Measurements from ENCODE around the gene SLC25A21. TPM values are rescaled to one million over a fixed set of nuclear protein-coding genes. Genes with fewer than 3 reads are reported as not detected.
A peak's percentile ranks its signal among the peaks of the same experiment; 100 is the strongest.

The SLC25A21 gene
- total RNA-seq, 1 donor from 2014 or later: 6.4 TPM

GRCh38 chr14:37198907-37199306, 26.5 kb upstream of the SLC25A21 start:
- H3K4me2 ChIP-seq: peak overlapping the region; percentile 83
- H3K27ac ChIP-seq: no peak overlapping the region
- no peak for DNase-seq (ENCODE audit: low spot score)
- TF ChIP-seq EZH2phosphoT487 (IDR thresholded peaks at IDR 0.05) (no peak), EZH2 (IDR thresholded peaks at IDR 0.05) (no peak), CTCF (IDR thresholded peaks at IDR 0.05) (no peak)
- peak overlapping the region; percentile 67 for H3K4me3 ChIP-seq
- no peaks in the 10 kb centered on the region for H3K27me3 Mint-ChIP-seq (ENCODE audit: insufficient read depth, low read depth)
- peaks cover 10% of the 10 kb centered on the region for H3K79me2 ChIP-seq (ENCODE audit: low read depth)
- H3K27ac Mint-ChIP-seq: no peak overlapping the region
- H3K4me1 ChIP-seq: peaks cover 4% of the 10 kb centered on the region
- no peak overlapping the region for H2AFZ ChIP-seq (replicated peaks)
- H3K9ac ChIP-seq: no peak overlapping the region
- no peaks in the 10 kb centered on the region for H3K9me3 ChIP-seq (ENCODE audit: low read depth)
- H4K20me1 ChIP-seq (ENCODE audit: low read depth): no peaks in the 10 kb centered on the region
- H3F3A ChIP-seq (ENCODE audit: low read depth): peaks cover 27% of the 10 kb centered on the region
- no peaks in the 10 kb centered on the region for H3K27me3 ChIP-seq
- peaks cover 15% of the 10 kb centered on the region for H3K4me1 Mint-ChIP-seq
- no peaks in the 10 kb centered on the region for H3K36me3 ChIP-seq
- H3K9me3 Mint-ChIP-seq: peaks cover under 1% of the 10 kb centered on the region
- peaks cover under 1% of the 10 kb centered on the region for H3K36me3 Mint-ChIP-seq
- peak overlapping the region; percentile 91 for H3K4me3 Mint-ChIP-seq

- Histone ChIP-seq H3K9ac (no peak overlapping the region), H3K4me2 (peak overlapping the region; percentile 83), H3K27ac (no peak overlapping the region), H3K79me2 (ENCODE audit: low read depth) (peaks cover 10% of the 10 kb centered on the region), H3K36me3 (no peaks in the 10 kb centered on the region), H3K4me1 (peaks cover 4% of the 10 kb centered on the region), H4K20me1 (ENCODE audit: low read depth) (no peaks in the 10 kb centered on the region), H3K27me3 (no peaks in the 10 kb centered on the region), H3K4me3 (peak overlapping the region; percentile 67), H2AFZ (replicated peaks) (peak overlapping the region; percentile 100), H3F3A (ENCODE audit: low read depth) (peaks cover 27% of the 10 kb centered on the region), H3K9me3 (ENCODE audit: low read depth) (no peaks in the 10 kb centered on the region)
- Mint-ChIP-seq H3K9me3 (no peaks in the 10 kb centered on the region), H3K36me3 (no peaks in the 10 kb centered on the region), H3K4me3 (peak overlapping the region; percentile 91), H3K27ac (peak overlapping the region; percentile 55), H3K27me3 (ENCODE audit: insufficient read depth, low read depth) (no peaks in the 10 kb centered on the region), H3K4me1 (peaks cover 15% of the 10 kb centered on the region)
- DNase-seq (ENCODE audit: low spot score): no peak
- TF ChIP-seq EZH2 (IDR thresholded peaks at IDR 0.05): no peak
- TF ChIP-seq EZH2phosphoT487 (IDR thresholded peaks at IDR 0.05): no peak
- TF ChIP-seq CTCF (IDR thresholded peaks at IDR 0.05): no peak
These were observed 25.8 kb upstream of the SLC25A21 start for GRCh38 chr14:37198273-37198598.

- Histone ChIP-seq H3K36me3 (no peaks in the 10 kb centered on the region), H3K4me3 (peak within 1 kb of the TSS; percentile 67), H2AFZ (replicated peaks) (peak within 1 kb of the TSS; percentile 100), H3K4me2 (peak within 1 kb of the TSS; percentile 83), H3K9me3 (ENCODE audit: low read depth) (no peaks in the 10 kb centered on the region), H4K20me1 (ENCODE audit: low read depth) (no peaks in the 10 kb centered on the region), H3F3A (ENCODE audit: low read depth) (peaks cover 27% of the 10 kb centered on the region), H3K27me3 (no peaks in the 10 kb centered on the region), H3K79me2 (ENCODE audit: low read depth) (peaks cover 10% of the 10 kb centered on the region), H3K9ac (no peak within 1 kb of the TSS), H3K4me1 (peaks cover 4% of the 10 kb centered on the region), H3K27ac (no peak within 1 kb of the TSS)
- H3K4me1 Mint-ChIP-seq: peaks cover 15% of the 10 kb centered on the region
- no peaks in the 10 kb centered on the region for H3K36me3 Mint-ChIP-seq
- peak; percentile 86 for DNase-seq (ENCODE audit: low spot score)
- peak within 1 kb of the TSS; percentile 91 for H3K4me3 Mint-ChIP-seq
- no peaks in the 10 kb centered on the region for H3K9me3 Mint-ChIP-seq
- peak within 1 kb of the TSS; percentile 97 for H3K27ac Mint-ChIP-seq
- no peaks in the 10 kb centered on the region for H3K27me3 Mint-ChIP-seq (ENCODE audit: insufficient read depth, low read depth)
- TF ChIP-seq EZH2phosphoT487 (IDR thresholded peaks at IDR 0.05) (no peak), CTCF (IDR thresholded peaks at IDR 0.05) (peak; percentile 40)
These were observed 25.2 kb upstream of the SLC25A21 start, which contains the start of gene MIPOL1 for GRCh38 chr14:37197421-37198272. TSS of gene MIPOL1 (plus strand) at chr14:37197937. CDS start at chr14:37247889, 49,952 bp downstream.
